Measurements from ENCODE around the gene KLHL5.
"Not testable (repeated sequence)": the region's sequence is repeated elsewhere in the genome, so short reads cannot be mapped to it uniquely, and the experiment has no call there.

The KLHL5 gene, protein sequence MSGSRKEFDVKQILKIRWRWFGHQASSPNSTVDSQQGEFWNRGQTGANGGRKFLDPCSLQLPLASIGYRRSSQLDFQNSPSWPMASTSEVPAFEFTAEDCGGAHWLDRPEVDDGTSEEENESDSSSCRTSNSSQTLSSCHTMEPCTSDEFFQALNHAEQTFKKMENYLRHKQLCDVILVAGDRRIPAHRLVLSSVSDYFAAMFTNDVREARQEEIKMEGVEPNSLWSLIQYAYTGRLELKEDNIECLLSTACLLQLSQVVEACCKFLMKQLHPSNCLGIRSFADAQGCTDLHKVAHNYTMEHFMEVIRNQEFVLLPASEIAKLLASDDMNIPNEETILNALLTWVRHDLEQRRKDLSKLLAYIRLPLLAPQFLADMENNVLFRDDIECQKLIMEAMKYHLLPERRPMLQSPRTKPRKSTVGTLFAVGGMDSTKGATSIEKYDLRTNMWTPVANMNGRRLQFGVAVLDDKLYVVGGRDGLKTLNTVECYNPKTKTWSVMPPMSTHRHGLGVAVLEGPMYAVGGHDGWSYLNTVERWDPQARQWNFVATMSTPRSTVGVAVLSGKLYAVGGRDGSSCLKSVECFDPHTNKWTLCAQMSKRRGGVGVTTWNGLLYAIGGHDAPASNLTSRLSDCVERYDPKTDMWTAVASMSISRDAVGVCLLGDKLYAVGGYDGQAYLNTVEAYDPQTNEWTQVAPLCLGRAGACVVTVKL

DNA sequence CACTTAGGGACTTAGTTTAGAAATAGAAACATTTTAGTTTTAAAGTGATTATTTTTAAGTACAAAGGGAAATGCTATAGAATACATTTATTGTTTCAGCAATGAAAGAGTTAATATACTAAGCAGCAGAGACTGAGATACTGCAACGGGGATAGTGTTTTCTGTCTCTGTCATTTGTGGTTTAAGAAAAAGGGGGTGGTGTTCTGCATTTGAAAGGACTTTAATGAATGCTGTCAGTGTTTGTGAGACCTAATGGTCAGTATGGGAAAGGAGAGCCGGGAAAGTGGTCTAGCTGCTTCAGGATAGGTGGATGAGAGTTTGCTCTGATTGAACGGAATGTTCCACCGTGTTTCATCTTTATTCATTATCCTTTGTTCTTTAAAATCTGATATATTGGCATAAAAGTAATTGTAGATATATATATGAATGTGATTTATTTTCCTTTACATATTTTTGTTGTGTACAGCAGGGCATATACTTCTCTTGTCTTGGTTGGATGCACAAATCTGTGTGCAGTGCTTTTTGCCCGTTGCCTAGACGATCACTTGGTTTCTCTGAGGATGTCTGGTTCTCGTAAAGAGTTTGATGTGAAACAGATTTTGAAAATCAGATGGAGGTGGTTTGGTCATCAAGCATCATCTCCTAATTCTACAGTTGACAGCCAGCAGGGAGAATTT is at the start of gene KLHL5:
TSS of gene KLHL5 (plus strand) at position 139 of the 676 bp plus-strand sequence. CDS start at position 560, 421 bp downstream.
- in situ Hi-C loops (cut with HindIII; ENCODE audit: low sequenced_read_pairs), result no loop called here

- in situ Hi-C loops (cut with HindIII; ENCODE audit: low sequenced_read_pairs), result no loop called here
Observed at GRCh38 chr4:39014028-39014427, 48.0 kb upstream of the KLHL5 start.

GRCh38 chr4:39020130-39020529 is 41.9 kb upstream of the KLHL5 start:
- in situ Hi-C loops (cut with HindIII; ENCODE audit: low sequenced_read_pairs), result no loop called here

DNA sequence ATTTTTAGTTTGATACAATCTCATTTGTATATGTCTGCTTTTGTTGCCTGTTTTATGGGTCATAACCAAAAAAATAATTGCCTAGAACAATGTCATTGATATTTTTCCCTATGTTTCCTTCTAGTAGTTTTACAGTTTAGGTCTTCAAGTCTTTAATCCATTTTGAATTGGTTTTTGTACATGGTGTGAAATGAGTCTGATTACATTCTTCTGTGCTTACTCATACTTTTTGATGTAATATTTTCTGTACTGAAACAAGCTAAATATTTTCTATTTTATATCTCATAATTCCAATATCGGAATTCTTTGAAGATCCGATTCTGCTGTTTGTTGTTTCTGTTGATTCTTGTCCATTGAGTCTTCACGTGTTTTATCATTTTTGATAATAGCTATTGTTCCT is 40.4 kb upstream of the KLHL5 start:
- in situ Hi-C loops (cut with HindIII; ENCODE audit: low sequenced_read_pairs), result no loop called here

DNA sequence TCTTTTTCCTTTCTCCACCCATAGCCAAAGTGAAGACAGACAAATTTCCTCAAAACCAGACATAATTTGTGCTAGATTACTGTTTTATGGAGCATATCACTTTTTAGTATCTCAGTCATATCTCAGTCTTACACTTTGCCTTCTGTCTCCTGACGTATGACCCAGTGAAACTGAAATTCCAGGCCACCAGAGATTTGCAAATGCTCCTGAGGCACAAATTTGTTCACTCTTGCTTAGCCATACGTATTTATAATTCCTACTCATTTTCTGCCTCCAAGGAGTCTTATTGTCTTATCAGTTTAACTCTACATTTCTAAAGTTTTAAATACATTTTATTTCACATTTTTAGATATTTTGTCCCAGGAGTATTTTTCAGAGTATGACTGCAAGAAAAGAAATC is 39.8 kb upstream of the KLHL5 start:
- in situ Hi-C loops (cut with HindIII; ENCODE audit: low sequenced_read_pairs), result no loop called here

DNA sequence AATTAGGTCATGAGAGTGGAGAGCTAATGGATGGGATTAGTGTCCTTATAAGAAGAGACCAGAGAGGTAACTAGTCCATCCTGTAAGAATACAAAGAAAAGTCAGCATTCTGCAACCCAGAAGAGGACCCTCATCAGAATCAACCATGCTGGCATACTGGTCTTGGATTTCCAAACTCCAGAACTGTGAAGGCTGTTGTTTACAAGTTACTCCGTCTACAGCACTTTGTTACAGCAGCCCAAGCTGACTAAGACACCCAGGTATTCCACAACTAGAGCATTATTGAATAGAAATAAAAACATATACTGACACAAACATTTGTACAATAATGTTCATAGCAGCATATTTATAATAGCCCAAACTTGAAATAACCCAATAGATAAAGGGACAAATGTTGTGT is 39.0 kb upstream of the KLHL5 start:
- in situ Hi-C loops (cut with HindIII; ENCODE audit: low sequenced_read_pairs), result no loop called here

GRCh38 chr4:39024311-39024865 is 37.6 kb upstream of the KLHL5 start:
- in situ Hi-C loops (cut with HindIII; ENCODE audit: low sequenced_read_pairs), result no loop called here

- in situ Hi-C loops (cut with HindIII; ENCODE audit: low sequenced_read_pairs), result no loop called here
Observed at GRCh38 chr4:39025552-39026085, 36.4 kb upstream of the KLHL5 start.

- in situ Hi-C loops (cut with HindIII; ENCODE audit: low sequenced_read_pairs), result no loop called here
Observed at GRCh38 chr4:39026096-39026495, 35.9 kb upstream of the KLHL5 start.

DNA sequence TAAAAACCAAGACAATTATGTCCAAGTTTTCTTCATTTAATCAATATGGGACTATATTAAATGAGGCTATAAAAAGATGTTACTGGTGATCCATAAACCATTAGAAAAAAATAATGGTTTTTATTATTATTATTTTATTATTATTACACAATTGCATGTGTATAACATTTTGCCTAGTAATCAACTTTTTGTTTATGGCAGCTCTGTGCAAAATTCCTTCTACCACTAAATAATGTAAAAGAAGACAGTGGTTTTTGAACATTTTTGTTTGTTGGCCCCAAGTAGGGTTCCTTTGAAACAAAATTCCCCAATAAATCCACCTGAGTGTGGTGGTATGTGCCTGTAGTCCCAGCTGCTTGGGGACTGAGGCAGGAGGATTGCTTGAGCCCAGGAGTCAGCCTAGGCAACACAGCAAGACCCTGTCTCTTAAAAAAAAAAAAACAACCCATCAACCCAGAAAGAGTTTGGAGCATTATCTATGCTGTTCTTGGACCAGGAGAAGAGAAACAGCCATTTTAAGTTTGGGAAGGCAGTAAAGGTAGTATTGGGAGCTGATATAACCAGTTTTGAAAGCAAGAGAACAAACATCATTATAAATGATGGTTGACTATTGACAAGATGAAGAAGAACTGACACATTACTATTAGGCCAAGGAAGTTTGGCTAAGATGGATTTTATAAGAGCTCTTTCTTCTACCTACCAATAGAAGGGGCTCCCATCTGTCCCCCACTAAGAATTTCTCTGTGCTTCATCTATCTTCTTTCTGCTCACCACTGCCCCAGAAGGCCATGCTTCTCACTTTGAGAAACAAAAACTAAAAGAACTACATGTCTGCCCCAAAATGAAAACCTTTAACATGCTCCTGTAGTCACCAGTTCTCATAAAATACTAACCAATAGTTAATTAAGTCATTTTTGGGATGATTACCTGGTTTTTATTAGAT is 32.0 kb upstream of the KLHL5 start:
- in situ Hi-C loops (cut with HindIII; ENCODE audit: low sequenced_read_pairs), result no loop called here

DNA sequence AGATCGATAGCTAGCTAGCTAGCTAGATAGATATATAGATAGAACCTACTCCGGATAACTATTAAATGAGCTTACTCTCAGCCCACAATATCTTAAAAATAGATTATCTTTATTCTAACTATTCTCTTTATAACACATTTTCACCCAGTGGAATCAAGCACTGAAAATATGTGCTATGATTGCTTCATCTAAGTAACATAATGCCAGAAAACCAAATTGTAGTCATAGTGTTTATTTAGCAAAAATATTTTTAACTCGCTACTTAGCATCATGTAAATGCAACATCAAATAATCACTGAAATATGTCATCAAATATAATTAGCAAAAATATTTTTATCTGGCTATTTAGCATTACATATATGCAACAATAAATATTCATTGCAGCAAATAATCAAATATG is 31.3 kb upstream of the KLHL5 start:
- in situ Hi-C loops (cut with HindIII; ENCODE audit: low sequenced_read_pairs), result no loop called here

- in situ Hi-C loops (cut with HindIII; ENCODE audit: low sequenced_read_pairs), result not testable (repeated sequence)
Observed at GRCh38 chr4:39031590-39032020, 30.4 kb upstream of the KLHL5 start.

DNA sequence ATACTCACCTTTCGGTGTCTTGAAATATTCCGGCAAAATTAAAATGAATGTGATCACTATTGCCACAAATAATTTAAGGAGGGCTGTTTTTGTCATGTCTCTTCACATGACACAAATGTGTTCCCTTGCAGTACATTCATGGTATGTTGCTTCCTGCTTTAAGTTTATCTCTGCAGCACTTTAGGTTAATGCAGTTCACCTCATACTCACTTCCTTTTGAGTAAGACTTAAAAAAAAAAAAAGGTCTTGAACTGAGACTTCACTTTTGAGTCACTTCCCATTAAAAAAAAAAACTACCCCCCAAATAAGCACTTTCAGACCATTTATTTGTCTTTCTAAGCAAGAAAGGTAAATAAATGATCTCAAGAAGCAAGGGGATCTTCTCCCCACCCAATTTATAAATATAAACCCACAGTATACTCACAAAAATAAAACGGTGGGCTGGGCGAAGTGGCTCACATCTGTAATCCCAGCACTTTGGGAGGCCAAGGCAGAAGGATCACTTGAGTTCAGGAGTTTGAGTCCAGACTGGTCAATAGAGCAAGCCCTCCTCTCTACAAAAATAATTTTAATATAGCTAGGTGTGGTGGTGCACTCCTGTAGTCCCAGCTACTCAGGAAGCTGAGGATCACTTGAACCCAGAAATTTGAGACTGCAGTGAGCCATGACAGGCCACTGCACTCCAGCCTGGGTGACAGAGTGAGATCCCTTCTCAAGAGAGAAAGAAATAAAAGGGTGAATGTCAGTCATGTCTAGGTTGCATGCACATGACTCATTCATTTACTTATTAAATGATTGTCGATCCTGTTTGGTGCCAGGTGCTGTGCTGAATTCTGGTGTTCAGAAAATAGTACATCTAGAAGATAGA is 29.6 kb upstream of the KLHL5 start, which contains the start of gene TMEM156:
TSS of gene TMEM156 (minus strand) at position 192 of the 868 bp plus-strand sequence. CDS start at position 96, 96 bp downstream.
- in situ Hi-C loops (cut with HindIII; ENCODE audit: low sequenced_read_pairs), result no loop called here

DNA sequence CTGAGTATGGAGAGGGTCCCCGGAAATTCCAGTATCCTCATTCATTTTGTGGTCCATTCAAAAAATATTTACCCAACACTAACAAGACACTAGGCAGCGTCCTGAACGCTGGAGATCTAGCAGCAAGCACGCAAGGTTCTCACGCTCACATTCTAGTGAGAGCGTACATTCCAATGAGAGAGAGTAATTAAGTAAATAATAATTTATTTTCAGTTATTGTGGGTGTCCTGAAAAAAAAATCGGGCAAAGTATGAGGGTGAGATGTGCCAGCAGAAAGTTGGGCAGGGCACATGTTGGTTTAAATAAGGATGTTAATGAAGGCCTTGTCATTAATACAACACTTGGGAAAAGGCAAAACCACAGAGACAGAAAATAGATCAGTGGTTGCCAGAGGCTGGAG is 25.9 kb upstream of the KLHL5 start:
- in situ Hi-C loops (cut with HindIII; ENCODE audit: low sequenced_read_pairs), result no loop called here

DNA sequence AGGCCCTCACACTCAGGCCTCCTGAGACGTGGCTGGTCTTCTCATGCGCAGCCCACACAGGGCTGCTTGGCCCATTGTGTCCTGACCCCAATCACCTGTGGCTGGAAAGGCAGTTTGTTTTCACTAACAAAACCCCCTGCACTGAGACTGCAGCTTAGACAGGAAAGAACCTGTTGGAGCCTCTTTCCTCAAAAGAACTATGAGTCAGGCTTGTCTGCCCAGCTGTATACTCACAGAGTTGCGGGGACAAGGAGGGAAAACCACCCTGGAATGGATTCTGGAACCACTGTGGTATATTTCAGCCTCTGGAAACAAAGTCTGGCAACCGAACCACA is 24.6 kb upstream of the KLHL5 start:
- in situ Hi-C loops (cut with HindIII; ENCODE audit: low sequenced_read_pairs), result no loop called here

- in situ Hi-C loops (cut with HindIII; ENCODE audit: low sequenced_read_pairs), result no loop called here
Observed at GRCh38 chr4:39037941-39038340, 24.1 kb upstream of the KLHL5 start.

DNA sequence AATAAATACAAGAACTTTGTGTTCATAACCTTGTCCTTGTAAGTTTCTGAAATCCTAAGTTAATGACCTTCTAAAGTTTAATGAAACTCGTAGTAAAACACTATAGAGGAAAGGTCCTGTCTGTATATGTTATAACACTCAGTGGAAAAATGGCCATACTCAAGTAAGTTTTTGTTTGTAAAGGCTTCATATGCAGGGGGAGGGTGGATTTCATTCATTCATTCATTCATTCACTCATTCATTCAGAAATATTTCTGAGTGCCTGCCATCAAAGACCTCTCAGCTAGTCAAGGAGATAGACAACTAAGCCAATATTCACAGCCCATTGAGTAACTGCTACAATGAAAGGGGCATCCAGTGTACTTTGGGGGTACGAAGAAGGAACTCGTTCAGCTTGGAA is 22.9 kb upstream of the KLHL5 start:
- in situ Hi-C loops (cut with HindIII; ENCODE audit: low sequenced_read_pairs), result no loop called here

DNA sequence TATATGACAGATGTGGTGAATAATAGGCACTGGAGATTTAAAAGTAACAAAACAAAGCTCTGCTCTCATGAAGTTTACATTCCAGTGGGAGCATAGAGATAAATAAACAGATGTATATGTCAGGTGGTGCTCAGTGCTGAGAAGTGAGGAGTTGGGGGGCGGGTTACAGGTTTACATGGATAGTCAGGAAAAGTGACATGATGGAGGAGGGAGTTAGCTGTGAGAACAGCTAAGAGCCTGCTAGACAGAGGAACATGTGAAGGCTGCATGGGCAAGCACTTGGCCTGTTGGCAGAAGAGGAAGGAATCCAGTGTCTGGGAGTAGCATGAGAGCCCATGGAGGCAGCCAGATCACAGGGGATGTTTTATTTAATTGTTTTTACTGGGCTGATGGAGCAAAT is 19.7 kb upstream of the KLHL5 start:
- in situ Hi-C loops (cut with HindIII; ENCODE audit: low sequenced_read_pairs), result no loop called here
